Uterus (tissue), 2 donors: ENCODE data around the gene SAMD4A.

Source experiments
- CTCF ChIP-seq, 4 experiments: fragments of 200-600 bp in 2 of 4; fragments of 450-650 bp in 2 of 4; sonication (generic) in 2 of 4; IDR thresholded peaks; one replicate each; pipeline ENCODE4 v1.5.1; 2016 to 2019; ENCODE audit warnings: antibody characterized with exemption in 4 of 4, mild to moderate bottlenecking in 2 of 4, moderate library complexity in 1 of 4
- POLR2A ChIP-seq, 2 donors: fragments of 450-650 bp; IDR thresholded peaks; one replicate each; pipeline ENCODE4 v1.6.1; 2016; ENCODE audit warnings: antibody characterized with exemption in 2 of 2, mild to moderate bottlenecking in 1 of 2, moderate library complexity in 1 of 2

GRCh38 chr14:54529811-54530210, 37.1 kb upstream of the SAMD4A start:
- TF ChIP-seq CTCF (IDR thresholded peaks at IDR 0.05) (no peak), POLR2A (IDR thresholded peaks at IDR 0.05) (no peak)
